ENCODE measurements around the gene NCAPG. TPM values are rescaled to one million over a fixed set of nuclear protein-coding genes. Genes with fewer than 3 reads are reported as not detected.
A peak's percentile ranks its signal among the peaks of the same experiment; 100 is the strongest.

NCAPG gene
- total and polyA plus RNA-seq, 3 experiments from 2014 or later, result 1.4 to 52.1 (median 48.2) TPM

DNA sequence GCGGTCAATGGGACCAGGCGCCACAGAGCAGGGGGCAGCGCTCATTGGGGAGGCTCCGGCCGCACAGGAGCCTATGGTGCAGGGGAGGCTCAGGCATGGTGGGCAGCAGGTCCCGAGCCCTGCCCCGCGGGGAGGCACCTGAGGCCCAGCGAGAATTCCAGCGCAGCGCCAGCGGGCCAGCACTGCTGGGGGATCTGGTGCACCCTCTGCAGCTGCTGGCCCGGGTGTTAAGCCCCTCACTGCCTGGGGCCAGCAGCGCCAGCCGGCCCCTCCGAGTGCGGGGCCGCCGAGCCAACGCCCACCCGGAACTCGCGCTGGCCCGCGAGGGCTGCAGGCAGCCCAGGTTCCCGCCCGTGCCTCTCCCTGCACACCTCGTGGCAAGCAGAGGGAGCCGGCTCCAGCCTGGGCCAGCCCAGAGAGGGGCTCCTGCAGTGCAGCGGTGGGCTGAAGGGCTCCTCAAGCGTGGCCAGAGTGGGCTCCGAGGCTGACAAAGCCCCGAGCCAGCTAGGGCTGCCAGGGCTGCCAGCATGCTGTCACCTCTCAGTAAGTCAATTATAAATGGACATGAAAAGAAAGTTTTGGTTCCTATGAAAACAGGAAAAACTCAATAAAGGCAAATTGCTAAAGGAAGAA is 43.8 kb upstream of the NCAPG start:
- Histone ChIP-seq H3K27ac (ENCODE audit: low read depth, low read length) (no peak overlapping the region), H3K36me3 (ENCODE audit: insufficient read depth, low read length) (no peaks in the 10 kb centered on the region), H3K9me3 (ENCODE audit: low read length) (no peaks in the 10 kb centered on the region), H3K4me1 (ENCODE audit: insufficient read depth, low read length) (no peaks in the 10 kb centered on the region), H3K4me3 (ENCODE audit: low read length) (no peak overlapping the region), H3K27me3 (ENCODE audit: insufficient read depth, low read length, poor library complexity, severe bottlenecking) (no peaks in the 10 kb centered on the region)
- ChIA-PET CTCF (no interaction called here), POLR2A (no interaction called here)
- DNase-seq, result no peak
- no peaks in the 10 kb centered on the region for H3K9me3 Mint-ChIP-seq
- no peak overlapping the region for H3K27ac Mint-ChIP-seq
- H3K4me1 Mint-ChIP-seq, result peaks cover 10 to 12% (median 11%) of the 10 kb centered on the region in 3 donors
- H3K4me3 Mint-ChIP-seq, result no peak overlapping the region
- H3K27me3 Mint-ChIP-seq, result peaks cover 5 to 6% of the 10 kb centered on the region in 2 donors
- peaks cover 0 to 6% (median 0%) of the 10 kb centered on the region in 3 donors for H3K36me3 Mint-ChIP-seq

DNA sequence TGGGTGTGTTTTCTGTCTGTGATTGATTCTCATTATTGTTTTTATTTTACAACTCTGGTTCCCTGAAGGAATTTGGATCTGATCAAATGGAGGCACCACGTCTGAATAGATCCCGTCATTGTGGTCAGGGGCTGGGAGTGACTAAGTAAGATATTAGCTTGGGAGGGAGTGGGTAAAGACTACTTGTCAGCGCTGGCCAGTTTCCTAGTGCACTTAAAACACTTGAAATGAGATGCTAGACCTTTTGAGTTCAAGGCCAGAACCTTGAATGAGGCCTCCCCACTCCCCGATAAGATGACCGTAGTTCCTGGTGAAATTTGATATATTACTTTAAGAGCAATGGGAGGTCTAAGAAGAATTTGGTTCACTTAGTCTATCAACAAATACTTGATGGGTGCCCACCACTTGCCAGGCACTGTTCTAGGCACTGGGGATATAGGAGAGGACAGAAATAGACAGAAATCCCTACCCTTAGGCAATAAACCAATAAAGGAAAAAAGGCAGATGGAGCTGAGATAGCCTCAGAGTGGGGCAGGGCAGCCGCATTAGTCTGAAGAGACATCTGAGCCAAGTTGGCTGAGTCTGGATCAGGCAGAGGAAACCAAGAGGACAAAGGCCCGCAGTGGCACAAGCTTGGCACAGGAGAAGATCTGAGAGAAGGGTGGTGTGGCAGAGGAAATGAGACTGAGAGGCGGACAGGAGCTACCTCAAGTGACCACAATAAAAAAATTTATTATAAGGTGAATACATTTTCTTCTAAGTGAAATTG is 41.2 kb upstream of the NCAPG start:
- Histone ChIP-seq H3K9me3 (ENCODE audit: low read length) (no peaks in the 10 kb centered on the region), H3K27ac (ENCODE audit: low read depth, low read length) (no peak overlapping the region), H3K4me3 (ENCODE audit: low read length) (no peak overlapping the region), H3K27me3 (ENCODE audit: insufficient read depth, low read length, poor library complexity, severe bottlenecking) (no peaks in the 10 kb centered on the region), H3K36me3 (ENCODE audit: insufficient read depth, low read length) (no peaks in the 10 kb centered on the region), H3K4me1 (ENCODE audit: insufficient read depth, low read length) (no peaks in the 10 kb centered on the region)
- CTCF ChIA-PET, result no interaction called here
- Mint-ChIP-seq H3K9me3 (no peaks in the 10 kb centered on the region), H3K27me3 (peaks cover 4 to 11% of the 10 kb centered on the region in 2 donors), H3K4me1 (peaks cover 10 to 12% (median 11%) of the 10 kb centered on the region in 3 donors), H3K4me3 (no peak overlapping the region), H3K27ac (no peak overlapping the region), H3K36me3 (peaks cover 0 to 6% (median 0%) of the 10 kb centered on the region in 3 donors)
- POLR2A ChIA-PET, result no interaction called here
- no peak for DNase-seq

DNA sequence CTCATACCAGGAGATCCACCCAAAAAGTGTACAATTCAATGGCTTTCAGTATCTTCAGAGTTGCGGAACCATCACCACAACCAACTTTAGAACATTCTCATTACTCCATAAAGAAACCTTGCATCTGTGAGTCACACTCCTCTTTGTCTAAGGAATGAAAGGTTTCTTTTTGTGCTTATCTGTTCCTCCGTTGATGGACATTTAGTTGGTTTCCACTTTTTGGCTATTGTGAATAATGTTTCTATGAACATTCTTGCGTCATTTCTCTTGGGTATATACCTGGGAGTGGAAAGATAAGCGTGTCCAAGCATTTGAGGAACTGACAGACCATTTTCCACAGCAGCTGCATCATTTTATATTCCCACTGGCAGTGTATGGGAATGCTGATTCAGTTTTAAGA is 39.9 kb upstream of the NCAPG start:
- no peak for DNase-seq
- Histone ChIP-seq H3K9me3 (ENCODE audit: low read length) (no peaks in the 10 kb centered on the region), H3K27ac (ENCODE audit: low read depth, low read length) (no peak overlapping the region), H3K27me3 (ENCODE audit: insufficient read depth, low read length, poor library complexity, severe bottlenecking) (no peaks in the 10 kb centered on the region), H3K4me3 (ENCODE audit: low read length) (no peak overlapping the region), H3K4me1 (ENCODE audit: insufficient read depth, low read length) (no peaks in the 10 kb centered on the region), H3K36me3 (ENCODE audit: insufficient read depth, low read length) (no peaks in the 10 kb centered on the region)
- Mint-ChIP-seq H3K27ac (no peak overlapping the region), H3K4me1 (peaks cover 3 to 4% (median 4%) of the 10 kb centered on the region in 3 donors), H3K9me3 (no peaks in the 10 kb centered on the region), H3K27me3 (peaks cover 7 to 17% of the 10 kb centered on the region in 2 donors), H3K4me3 (no peak overlapping the region), H3K36me3 (peaks cover 0 to 5% (median 0%) of the 10 kb centered on the region in 3 donors)
- CTCF ChIA-PET, result no interaction called here
- POLR2A ChIA-PET, result no interaction called here

DNA sequence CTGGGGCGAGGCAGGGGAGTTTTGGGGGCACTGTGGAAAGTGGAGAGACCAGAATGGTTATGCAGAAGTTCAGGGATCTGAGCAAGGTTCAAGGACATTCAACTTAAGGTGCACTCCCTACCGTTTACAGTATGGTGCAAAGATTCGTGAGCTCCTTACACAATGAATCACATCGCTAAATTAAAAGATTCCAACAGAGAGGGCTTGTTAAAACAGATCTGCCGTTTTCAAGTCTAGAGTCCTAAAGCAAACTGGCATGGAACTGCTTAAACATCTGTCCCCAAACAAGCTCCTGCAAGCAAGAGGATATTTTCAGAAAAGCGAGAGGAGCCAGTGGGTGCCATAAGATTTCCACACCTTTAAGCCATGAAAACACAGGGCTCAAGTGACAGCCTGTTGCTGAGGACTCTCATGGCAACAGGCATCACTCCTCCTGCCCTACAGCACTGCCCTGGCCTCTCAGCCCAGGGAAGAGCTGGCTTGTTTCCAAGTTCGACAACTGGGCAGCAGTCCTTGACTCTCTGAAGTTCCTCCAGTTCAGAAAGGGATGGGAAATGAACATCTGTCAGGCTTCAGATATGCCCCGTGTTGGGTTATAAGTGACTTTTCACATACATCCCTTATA is 39.4 kb upstream of the NCAPG start:
- H3K4me1 ChIP-seq (ENCODE audit: insufficient read depth, low read length), result no peaks in the 10 kb centered on the region
- DNase-seq, result no peak
- no peaks in the 10 kb centered on the region for H3K36me3 ChIP-seq (ENCODE audit: insufficient read depth, low read length)
- peaks cover 7 to 19% of the 10 kb centered on the region in 2 donors for H3K27me3 Mint-ChIP-seq
- ChIA-PET POLR2A (no interaction called here), CTCF (no interaction called here)
- no peaks in the 10 kb centered on the region for H3K9me3 Mint-ChIP-seq
- no peak overlapping the region for H3K4me3 ChIP-seq (ENCODE audit: low read length)
- no peak overlapping the region for H3K27ac ChIP-seq (ENCODE audit: low read depth, low read length)
- no peaks in the 10 kb centered on the region for H3K36me3 Mint-ChIP-seq
- H3K4me1 Mint-ChIP-seq, result no peaks in the 10 kb centered on the region
- no peaks in the 10 kb centered on the region for H3K9me3 ChIP-seq (ENCODE audit: low read length)
- H3K27ac Mint-ChIP-seq, result no peak overlapping the region
- H3K27me3 ChIP-seq (ENCODE audit: insufficient read depth, low read length, poor library complexity, severe bottlenecking), result no peaks in the 10 kb centered on the region
- H3K4me3 Mint-ChIP-seq, result no peak overlapping the region

DNA sequence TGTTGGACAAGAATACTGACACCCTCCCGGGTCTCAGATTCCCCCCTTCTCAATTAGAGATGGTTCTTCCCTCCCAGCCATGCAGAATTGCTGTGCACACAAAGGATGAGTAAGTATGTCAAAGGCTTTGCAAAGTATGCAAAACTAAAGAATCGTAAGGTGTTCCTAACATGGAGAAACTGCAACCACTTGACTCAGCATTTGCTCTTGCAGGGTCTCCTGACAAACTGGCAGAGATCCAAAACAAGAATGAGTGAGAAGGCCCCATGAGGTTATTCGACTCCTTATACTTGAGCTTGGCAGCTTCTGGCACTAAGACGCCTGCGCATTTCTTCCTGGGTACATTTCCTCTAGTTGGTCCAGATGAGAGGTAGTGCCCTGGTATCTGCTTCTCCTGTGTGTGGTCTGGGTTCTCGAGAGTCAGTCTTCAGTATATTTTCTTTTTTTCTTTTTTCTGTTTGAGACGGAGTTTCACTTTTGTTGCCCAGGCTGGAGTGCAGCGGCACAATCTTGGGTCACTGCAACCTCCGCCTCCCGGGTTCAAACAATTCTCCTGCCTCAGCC is 37.6 kb upstream of the NCAPG start:
- H3K9me3 ChIP-seq (ENCODE audit: low read length), result no peaks in the 10 kb centered on the region
- CTCF ChIA-PET, result interaction anchor here (1.4 kb wide), 1 partner anchor 11 kb away, joined by 3 read pairs; no protein-coding TSS in a partner anchor
- H3K36me3 ChIP-seq (ENCODE audit: insufficient read depth, low read length), result no peaks in the 10 kb centered on the region
- Mint-ChIP-seq H3K9me3 (no peaks in the 10 kb centered on the region), H3K36me3 (no peaks in the 10 kb centered on the region), H3K27ac (no peak overlapping the region), H3K4me3 (no peak overlapping the region), H3K4me1 (no peaks in the 10 kb centered on the region), H3K27me3 (peaks cover 10 to 24% of the 10 kb centered on the region in 2 donors)
- no peak overlapping the region for H3K4me3 ChIP-seq (ENCODE audit: low read length)
- POLR2A ChIA-PET, result no interaction called here
- H3K27me3 ChIP-seq (ENCODE audit: insufficient read depth, low read length, poor library complexity, severe bottlenecking), result no peaks in the 10 kb centered on the region
- H3K27ac ChIP-seq (ENCODE audit: low read depth, low read length), result no peak overlapping the region
- no peak for DNase-seq
- no peaks in the 10 kb centered on the region for H3K4me1 ChIP-seq (ENCODE audit: insufficient read depth, low read length)

DNA sequence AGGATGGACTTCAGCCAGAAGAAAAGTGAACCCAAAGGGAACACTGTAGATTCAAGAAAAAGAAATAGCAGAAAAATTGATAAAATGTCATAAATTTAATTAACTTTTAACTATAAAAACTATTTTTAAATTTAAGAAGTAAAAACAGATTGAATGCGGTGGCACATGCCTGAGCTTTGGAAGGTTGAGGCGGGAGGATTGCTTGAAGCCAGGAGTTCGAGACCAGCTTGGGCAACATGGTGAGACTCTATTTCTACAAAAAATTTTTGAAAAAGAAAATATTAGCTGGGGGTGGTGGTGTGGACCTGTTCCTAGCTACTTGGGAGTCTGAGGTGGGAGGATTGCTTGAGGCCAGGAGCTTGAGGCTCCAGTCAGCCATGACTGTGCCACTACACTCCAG is 32.3 kb upstream of the NCAPG start:
- CTCF ChIA-PET, result no interaction called here
- H3K27me3 ChIP-seq (ENCODE audit: insufficient read depth, low read length, poor library complexity, severe bottlenecking), result no peaks in the 10 kb centered on the region

DNA sequence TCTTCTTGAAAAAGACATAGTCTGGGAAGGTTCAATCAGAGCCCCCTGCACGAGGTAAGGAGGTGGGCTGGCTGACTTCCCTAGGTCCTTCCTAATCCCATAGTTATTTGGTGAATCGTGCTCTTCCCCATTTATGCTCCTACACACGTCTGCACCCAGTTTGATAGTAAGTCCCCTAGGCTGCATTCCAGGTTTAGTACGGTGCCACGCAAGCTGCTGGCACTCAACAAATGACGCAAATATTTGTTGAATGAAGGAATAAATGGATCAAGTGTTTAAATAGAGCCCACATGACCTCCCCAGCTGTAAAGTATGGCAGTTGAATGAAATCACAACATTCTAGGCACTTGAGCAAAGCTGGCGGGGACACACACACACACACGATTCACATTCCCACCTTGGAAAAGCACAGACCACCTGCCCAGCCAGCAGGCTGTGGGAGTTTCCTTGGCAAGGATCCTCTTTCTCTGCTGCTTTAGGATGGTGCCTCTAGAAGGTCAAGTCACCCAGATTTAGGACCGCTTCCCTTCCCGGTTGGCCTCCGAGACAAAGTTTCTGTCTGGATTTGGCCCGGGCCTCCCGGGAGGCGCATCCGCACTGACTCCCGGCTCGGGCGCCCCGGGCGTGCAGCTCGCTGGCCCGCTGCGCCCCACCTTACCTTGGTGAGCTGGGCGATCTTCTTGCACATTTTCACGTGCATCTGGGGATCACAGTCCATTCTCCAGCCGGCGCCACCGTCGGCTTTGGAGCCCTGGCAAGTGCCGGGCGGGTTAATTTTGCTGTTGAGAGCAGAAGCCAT is 30.1 kb upstream of the NCAPG start:
- Mint-ChIP-seq H3K27me3 (peaks cover 30 to 43% of the 10 kb centered on the region in 2 donors), H3K27ac (no peak overlapping the region), H3K4me1 (peaks cover 8 to 17% (median 13%) of the 10 kb centered on the region in 3 donors), H3K9me3 (no peaks in the 10 kb centered on the region), H3K36me3 (peaks cover 0 to 1% (median 0%) of the 10 kb centered on the region in 3 donors), H3K4me3 (peak overlapping the region in 1 of 7 donors; percentile 8)
- Histone ChIP-seq H3K9me3 (ENCODE audit: low read length) (no peaks in the 10 kb centered on the region), H3K36me3 (ENCODE audit: insufficient read depth, low read length) (no peaks in the 10 kb centered on the region), H3K27ac (ENCODE audit: low read depth, low read length) (no peak overlapping the region), H3K27me3 (ENCODE audit: insufficient read depth, low read length, poor library complexity, severe bottlenecking) (no peaks in the 10 kb centered on the region), H3K4me3 (ENCODE audit: low read length) (no peak overlapping the region), H3K4me1 (ENCODE audit: insufficient read depth, low read length) (peaks cover 4% of the 10 kb centered on the region)
- no peak for DNase-seq
- ChIA-PET POLR2A (no interaction called here), CTCF (no interaction called here)

More for the DNA sequence above, 32.3 kb upstream of the NCAPG start:
- H3K27ac ChIP-seq (ENCODE audit: low read depth, low read length), result no peak overlapping the region
- DNase-seq, result no peak
- H3K4me3 Mint-ChIP-seq, result no peak overlapping the region
- no peaks in the 10 kb centered on the region for H3K9me3 Mint-ChIP-seq
- no peaks in the 10 kb centered on the region for H3K36me3 ChIP-seq (ENCODE audit: insufficient read depth, low read length)
- POLR2A ChIA-PET, result no interaction called here
- H3K4me3 ChIP-seq (ENCODE audit: low read length), result no peak overlapping the region
- no peak overlapping the region for H3K27ac Mint-ChIP-seq
- peaks cover 0 to 1% (median 0%) of the 10 kb centered on the region in 3 donors for H3K36me3 Mint-ChIP-seq
- peaks cover 35 to 50% of the 10 kb centered on the region in 2 donors for H3K27me3 Mint-ChIP-seq
- peaks cover 7 to 16% (median 13%) of the 10 kb centered on the region in 3 donors for H3K4me1 Mint-ChIP-seq
- peaks cover 4% of the 10 kb centered on the region for H3K4me1 ChIP-seq (ENCODE audit: insufficient read depth, low read length)
- H3K9me3 ChIP-seq (ENCODE audit: low read length), result no peaks in the 10 kb centered on the region
